ENCODE results near the gene LIN37.

The LIN37 gene

GRCh38 chr19:35797663-35798062 lies 49.3 kb downstream of the LIN37 start:
- H3K4me1 ChIP-seq (ENCODE audit: low read depth, poor library complexity, severe bottlenecking), result no peaks in the 10 kb centered on the region
- H3K4me2 ChIP-seq, result no peak overlapping the region
- no peaks in the 10 kb centered on the region for H4K20me1 ChIP-seq (ENCODE audit: insufficient read depth)
- no peak overlapping the region for H3K27ac ChIP-seq
- no peak for TF ChIP-seq CTCF (conservative IDR thresholded peaks at IDR 0.05; ENCODE audit: low read depth, low read length)
- H3K9ac ChIP-seq, result no peak overlapping the region
- no peak overlapping the region for H3K4me3 ChIP-seq (IDR thresholded peaks at IDR 0.05; ENCODE audit: insufficient read depth, low read depth, low read length)
- H2AFZ ChIP-seq (ENCODE audit: low read depth), result no peak overlapping the region
- H3K36me3 ChIP-seq (ENCODE audit: insufficient read depth), result no peaks in the 10 kb centered on the region
- H3K27me3 ChIP-seq (ENCODE audit: insufficient read depth, low read depth), result peaks cover 35% of the 10 kb centered on the region
- no peaks in the 10 kb centered on the region for H3K79me2 ChIP-seq (ENCODE audit: insufficient read depth, low read depth)

- no peak for TF ChIP-seq CTCF (conservative IDR thresholded peaks at IDR 0.05; ENCODE audit: low read depth, low read length)
- H3K9ac ChIP-seq, result no peak overlapping the region
These were observed 53.5 kb downstream of the LIN37 start for GRCh38 chr19:35801828-35802227.

More at GRCh38 chr19:35801828-35802227, 53.5 kb downstream of the LIN37 start:
- Histone ChIP-seq H3K4me2 (no peak overlapping the region), H3K27ac (no peak overlapping the region), H3K4me3 (IDR thresholded peaks at IDR 0.05; ENCODE audit: insufficient read depth, low read depth, low read length) (no peak overlapping the region), H3K79me2 (ENCODE audit: insufficient read depth, low read depth) (no peaks in the 10 kb centered on the region), H4K20me1 (ENCODE audit: insufficient read depth) (no peaks in the 10 kb centered on the region), H2AFZ (ENCODE audit: low read depth) (no peak overlapping the region), H3K27me3 (ENCODE audit: insufficient read depth, low read depth) (peaks cover 43% of the 10 kb centered on the region), H3K36me3 (ENCODE audit: insufficient read depth) (no peaks in the 10 kb centered on the region), H3K4me1 (ENCODE audit: low read depth, poor library complexity, severe bottlenecking) (no peaks in the 10 kb centered on the region)

Measured in KMS-11 (cell line).